ENCODE data around the gene SGCE.

- no peak for TF ChIP-seq KLF1 (tag by site-specific recombination; IDR thresholded peaks at IDR 0.05)
- TF ChIP-seq ZBTB10 (tag by site-specific recombination; IDR thresholded peaks at IDR 0.05), result no peak
- no peak for TF ChIP-seq PRDM2 (tag by site-specific recombination; IDR thresholded peaks at IDR 0.05; ENCODE audit: borderline replicate concordance)
- no peak for TF ChIP-seq ZEB2 (tag by site-specific recombination; IDR thresholded peaks at IDR 0.05)
- no peak for TF ChIP-seq EGR2 (tag by site-specific recombination; IDR thresholded peaks at IDR 0.05; ENCODE audit: low read depth)
- no peak for TF ChIP-seq TCF7L2 (IDR thresholded peaks at IDR 0.05; ENCODE audit: borderline replicate concordance, low read depth, low read length)
Observed at GRCh38 chr7:94575646-94576045, 80.3 kb downstream of the SGCE start.

Data from HEK293 (cell line).